Hindlimb muscle (tissue), 1 donor: ENCODE measurements around the gene PHF1. TPM values are rescaled to one million over a fixed set of nuclear protein-coding genes. Genes with fewer than 3 reads are reported as not detected.
A peak's percentile ranks its signal among the peaks of the same experiment; 100 is the strongest.
"Not testable (repeated sequence)": the region's sequence is repeated elsewhere in the genome, so short reads cannot be mapped to it uniquely, and the experiment has no call there.

Experiments
- DNase-seq: peaks from one replicate; pipeline ENCODE4 v3.0.0-alpha.2; 2013
- polyA plus RNA-seq: library from polyadenylated mRNA; unstranded; fragments of 120-200 nt; gene quantifications from one replicate; pipeline ENCODE4 v1.2.1, GENCODE V29; 2013; ENCODE audit not compliant: insufficient read length

The PHF1 gene
- 46.7 TPM for polyA plus RNA-seq

DNA sequence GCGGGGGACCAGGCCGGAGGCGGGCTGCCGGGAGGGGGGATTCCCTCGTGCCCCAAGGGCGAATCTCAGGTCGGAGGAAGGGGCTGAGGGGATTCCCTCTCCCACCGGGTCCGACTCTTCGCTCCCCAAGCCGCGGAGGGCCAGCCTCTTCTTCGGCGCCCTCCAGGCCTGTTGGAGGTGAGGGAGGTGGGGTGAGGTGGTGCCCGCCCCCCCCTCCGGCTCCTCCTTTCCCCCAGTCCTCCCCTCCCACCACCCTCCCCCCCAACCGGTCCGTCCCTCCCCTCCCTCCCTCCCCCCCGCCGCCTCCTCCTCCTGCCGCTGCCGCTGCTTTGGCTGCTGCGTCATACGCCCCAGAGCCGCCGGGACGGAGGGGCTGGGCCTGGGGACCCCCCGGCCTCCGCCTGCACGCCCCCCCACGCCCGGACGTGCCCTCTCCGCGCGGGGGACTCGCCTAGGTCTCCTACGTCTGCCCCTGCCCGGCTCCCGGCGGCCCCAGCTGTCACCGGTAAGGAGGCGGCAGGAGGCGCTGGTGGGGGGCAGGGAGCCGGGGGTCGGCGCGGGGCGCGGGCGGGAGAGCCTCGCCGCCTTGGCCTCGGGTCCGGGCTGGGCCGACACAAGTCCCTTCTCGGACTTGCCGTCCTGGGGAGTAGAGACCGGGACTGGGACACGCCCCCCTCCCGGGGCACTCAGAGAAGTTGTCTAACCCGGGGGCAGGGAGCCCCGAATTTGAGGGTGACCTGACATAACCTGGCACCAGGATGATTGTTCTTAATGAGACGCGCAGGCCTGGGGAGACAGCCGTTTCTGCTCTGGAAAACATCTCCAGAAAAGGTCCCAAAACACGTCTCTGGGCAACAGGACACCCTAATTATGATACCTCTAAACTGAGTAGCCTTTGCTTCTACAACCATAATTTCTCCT is at the start of gene PHF1:
TSS of gene PHF1 (plus strand) at position 304 of the 921 bp plus-strand sequence. CDS start 1,250 bp downstream, outside the sequence.
- no peak for DNase-seq

DNA sequence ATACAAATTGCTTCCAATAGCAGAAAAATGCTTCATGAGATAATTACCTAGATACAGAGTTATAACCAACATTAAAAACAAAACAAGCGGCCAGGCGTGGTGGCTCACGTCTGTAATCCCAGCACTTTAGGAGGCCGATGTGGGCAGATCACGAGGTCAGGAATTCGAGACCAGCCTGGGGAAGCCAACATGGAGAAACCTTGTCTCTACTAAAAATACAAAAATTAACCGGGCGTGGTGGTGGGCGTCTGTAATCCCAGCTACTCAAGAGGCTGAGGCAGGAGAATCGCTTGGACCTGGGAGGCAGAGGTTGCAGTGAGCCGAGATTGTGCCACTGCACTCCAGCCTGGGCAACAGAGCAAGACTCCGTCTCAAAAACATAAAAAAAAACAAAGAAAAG is 47.3 kb upstream of the PHF1 start:
- not testable (repeated sequence) for DNase-seq

DNA sequence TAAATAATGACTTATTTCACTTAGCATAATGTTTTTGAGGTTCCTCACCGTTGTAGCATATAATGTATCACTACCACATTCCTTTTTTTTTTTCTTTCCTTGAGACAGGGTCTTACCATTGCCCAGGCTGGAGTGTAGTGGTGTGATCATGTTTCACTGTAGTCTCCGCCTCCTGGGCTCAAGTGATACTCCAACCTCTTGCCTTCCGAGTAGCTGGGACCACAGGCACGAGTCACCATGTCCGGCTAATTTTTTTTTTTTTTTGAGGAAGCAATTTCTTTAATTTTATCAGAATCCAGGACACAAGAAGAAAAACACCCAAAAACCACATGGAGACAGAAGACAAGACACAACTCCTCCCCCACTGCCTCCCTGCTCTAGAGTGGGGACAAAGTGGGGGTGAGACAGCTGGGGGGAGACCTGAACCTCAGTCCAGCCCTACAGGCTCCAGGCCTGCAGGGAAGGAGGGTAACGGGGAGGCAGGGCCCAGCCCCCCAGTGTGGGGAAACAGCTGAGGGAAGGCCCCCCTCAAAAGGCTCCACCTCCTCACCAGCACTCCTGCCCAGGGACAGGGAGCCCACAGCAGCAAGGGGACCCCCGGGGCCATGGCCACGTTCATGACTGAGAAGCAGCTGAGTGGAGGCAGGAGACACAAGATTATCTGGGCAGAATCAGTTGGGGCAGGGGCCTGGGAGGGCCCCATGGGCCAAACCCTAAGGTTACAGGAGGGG is 46.2 kb upstream of the PHF1 start:
- not testable (repeated sequence) for DNase-seq

DNA sequence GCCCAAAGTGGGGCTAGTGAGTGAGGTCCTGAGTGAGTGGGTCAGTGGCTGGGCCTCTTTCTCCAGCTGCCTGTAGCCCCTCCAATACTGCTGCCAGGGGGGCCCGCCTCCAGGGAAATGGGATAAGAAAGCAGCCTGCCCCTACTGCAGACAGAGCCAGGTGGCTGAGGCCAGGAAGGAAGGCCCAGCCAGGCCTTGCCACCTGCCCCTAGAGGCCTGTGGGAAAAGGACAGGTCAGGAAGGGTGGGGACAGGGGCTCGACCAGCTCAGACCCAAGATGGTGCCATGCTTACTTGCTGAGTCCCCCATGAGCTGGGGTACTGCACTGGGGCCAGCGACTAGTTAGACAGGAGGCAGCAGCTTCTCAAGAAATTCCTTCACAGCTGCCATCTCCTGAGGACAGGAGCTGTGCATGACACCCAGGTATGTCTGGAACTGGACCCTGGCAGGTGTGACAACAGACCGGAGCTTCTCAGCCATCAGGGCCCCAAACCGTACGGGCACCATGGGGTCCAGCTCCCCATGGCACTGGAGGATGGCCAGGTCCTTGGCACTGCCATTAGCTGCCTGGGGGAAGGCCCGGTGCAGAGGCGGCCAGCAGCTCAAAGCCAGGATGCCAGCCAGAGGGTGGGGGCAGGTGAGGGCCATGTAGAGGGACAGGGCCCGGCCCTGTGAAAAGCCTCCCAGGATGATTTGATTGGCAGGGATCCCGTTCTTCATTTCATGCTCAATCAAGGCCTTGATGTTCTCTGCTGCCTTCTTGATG is 45.4 kb upstream of the PHF1 start:
- DNase-seq, result not testable (repeated sequence)

DNA sequence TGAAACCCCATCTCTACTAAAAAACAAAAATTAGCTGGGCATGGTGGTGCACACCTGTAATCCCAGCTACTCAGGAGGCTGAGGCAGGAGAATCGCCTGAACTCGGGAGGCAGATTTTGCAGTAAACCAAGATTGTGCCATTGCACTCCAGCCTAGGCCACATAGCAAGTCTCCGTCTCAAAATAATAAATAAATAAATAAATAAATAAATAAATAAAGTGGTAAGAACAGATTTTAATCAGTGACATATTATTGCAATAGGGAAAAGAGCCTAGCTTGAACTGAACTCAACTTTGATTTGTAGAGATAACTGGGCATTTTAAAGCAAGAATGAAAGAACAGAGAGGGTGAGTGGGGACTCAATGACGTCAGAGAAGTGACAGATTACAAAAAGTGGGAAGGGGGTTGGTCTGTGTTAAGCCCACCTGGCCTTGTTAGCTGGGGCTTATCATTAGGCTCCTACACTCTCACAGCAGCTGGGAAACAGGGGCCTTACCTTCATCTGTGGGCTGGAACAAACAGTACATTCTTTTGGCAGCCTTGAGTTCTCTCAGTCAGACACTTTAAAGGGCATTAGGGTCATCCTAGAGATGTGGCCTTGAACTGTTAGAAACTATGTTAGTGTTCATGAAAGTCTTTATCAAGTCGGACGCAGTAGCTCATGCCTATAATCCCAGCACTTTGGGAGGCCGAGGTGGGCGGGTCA is 43.7 kb upstream of the PHF1 start:
- DNase-seq, result no peak

DNA sequence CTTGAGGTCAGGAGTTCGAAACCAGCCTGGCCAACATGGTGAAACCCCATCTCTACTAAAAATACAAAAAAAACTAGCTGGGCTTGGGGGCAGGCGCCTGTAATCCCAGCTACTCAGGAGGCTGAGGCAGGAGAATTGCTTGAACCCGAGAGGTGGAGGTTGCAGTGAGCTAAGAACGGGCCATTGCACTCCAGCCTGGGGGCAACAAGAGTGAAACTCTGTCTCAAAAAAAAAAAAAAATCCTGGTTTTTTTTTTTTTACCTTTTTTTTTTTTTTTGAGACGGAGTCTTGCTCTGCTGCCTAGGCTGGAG is 43.1 kb upstream of the PHF1 start:
- not testable (repeated sequence) for DNase-seq

DNA sequence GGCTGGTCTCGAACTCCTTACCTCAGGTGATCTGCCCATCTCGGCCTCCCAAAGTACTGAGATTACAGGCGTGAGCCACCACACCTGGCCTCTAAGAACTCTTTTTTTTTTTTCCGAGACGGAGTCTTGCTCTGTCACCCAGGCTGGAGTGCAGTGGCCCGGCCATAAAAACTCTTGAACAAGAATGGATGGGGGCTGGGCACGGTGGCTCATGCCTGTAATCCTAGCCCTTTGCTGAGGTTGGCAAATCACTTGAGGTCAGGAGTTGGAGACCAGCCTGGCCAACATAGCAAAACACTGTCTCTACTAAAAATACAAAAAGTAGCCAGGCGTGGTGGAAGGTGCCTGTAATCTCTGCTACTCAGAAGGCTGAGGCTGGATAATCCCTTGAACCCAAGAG is 38.9 kb upstream of the PHF1 start:
- not testable (repeated sequence) for DNase-seq

DNA sequence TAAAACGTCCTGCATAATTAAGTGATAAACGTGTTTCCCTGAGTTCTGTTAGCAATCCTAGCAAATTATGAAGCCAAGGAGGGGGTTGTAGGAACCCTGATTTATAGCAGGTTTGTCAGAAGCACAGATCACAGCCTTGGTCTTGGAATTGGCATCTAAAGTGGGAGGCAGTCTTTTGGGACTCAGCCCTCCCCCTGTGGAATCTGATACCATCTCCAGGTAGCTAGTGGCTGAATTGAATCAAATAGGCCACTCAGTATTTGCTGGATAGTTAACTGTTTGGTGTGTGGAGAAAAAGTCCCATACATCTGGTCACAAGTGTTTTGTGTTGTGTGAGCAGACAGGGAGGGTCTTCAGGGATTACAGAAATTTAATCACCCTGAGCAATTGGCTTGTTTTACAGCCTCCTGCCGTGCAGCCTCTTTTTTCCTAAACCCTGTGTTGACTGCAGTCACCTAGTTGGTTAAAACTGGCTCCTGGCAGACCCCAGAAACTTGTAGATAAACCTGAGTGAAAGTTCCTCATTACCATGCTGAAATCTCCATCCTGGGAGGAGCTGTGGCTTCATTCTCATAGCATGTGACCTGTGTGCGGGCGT is 38.2 kb upstream of the PHF1 start:
- no peak for DNase-seq

DNA sequence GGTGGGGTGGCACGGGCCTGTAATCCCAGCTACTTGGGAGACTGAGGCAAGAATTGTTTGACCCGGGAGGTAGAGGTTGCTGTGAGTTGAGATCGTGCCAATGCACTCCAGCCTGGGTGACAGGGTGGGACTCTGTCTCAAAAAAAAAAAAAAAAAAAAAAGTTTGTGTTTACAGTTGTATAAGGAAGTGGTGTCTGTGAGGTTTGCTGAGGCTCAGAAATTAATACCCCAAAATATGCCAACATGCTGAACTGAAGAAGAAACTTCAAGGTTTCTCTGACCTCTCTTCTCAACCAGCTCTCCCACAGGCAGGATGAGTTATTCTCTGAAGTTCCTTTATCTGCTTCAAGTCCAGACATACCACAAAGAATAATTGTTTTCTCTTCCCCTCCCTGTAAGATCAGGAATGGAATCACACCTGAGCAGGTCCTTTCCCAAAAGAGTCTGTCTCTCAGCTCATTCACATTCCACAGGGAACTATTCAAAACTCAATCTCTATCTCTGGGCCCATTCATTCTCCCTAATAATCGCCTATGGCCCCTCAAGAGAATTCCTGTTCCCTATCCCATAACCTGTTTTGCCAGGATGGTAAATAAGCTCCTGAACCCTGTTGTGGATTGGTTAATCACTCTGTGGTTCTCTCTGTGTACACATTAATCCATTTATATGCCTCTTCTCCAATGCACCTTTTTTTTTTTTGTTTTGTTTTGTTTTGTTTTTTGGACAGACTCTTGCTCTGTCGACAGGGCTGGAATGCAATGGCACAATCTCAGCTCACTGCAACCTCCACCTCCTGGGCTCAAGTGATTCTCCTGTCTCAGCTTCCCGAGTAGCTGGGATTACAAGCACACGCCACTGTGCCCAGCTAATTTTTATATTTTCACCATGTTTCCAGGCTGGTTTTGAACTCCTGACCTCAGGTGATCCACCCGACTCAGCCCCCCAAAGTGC is 36.6 kb upstream of the PHF1 start:
- DNase-seq, result no peak

DNA sequence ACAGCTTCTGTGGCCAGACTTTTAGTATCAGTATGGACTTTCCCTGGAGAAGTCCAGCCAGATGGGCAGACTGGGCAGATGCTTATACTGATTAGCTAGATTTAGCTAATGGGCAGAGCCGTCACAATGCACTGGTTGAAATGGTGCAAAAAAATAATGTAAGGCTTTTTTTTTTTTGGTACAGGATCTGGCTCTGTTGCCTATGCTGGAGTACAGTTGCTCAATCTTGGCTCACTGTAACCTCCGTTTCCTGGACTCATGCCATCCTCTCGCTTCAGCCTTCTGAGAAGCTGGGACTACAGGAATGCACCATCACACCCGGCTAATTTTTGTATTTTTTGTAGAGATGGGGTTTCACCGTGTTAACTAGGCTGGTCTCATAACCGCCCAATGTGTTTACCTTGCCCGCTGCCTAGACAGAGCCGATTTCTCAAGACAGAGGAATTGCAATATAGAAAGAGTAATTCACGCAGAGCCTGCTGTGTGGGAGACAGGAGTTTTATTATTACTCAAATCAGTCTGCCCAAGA is 35.6 kb upstream of the PHF1 start:
- DNase-seq, result peak; percentile 89

DNA sequence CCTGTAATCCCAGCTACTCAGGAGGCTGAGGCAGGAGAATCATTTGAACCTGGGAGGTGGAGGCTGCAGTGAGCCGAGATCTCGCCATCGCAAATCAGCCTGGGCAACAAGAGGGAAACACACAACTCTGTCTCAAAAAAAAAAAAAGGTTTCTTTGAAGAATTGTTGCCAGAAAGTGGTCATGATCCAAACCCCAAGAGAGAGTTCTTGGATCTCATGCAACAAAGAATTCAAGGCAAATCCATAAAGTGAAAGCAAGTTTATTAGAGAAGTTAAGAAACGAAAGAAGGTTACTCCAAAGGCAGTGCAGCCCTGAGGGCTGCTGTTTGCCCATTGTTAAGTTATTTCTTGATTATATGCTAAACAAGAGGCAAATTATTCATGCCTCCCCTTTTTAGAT is 33.6 kb upstream of the PHF1 start:
- peak; percentile 34 for DNase-seq

DNA sequence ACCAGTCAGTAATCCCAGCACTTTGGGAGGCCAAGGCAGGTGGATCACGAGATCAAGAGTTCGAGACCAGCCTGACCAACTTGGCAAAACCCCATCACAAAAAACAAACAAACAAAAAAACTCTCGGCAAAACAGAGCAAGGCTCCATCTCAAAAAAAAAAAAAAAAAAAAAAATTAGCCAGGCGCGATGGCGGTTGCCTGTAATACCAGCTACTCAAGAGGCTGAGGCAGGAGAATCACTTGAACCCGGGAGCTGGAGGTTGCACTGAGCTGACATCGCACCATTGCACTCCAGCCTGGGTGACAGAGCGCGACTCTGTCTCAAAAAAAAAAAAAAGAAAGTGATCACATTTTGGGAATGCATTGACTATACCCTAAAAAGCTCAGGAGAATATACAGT is 31.6 kb upstream of the PHF1 start:
- not testable (repeated sequence) for DNase-seq

DNA sequence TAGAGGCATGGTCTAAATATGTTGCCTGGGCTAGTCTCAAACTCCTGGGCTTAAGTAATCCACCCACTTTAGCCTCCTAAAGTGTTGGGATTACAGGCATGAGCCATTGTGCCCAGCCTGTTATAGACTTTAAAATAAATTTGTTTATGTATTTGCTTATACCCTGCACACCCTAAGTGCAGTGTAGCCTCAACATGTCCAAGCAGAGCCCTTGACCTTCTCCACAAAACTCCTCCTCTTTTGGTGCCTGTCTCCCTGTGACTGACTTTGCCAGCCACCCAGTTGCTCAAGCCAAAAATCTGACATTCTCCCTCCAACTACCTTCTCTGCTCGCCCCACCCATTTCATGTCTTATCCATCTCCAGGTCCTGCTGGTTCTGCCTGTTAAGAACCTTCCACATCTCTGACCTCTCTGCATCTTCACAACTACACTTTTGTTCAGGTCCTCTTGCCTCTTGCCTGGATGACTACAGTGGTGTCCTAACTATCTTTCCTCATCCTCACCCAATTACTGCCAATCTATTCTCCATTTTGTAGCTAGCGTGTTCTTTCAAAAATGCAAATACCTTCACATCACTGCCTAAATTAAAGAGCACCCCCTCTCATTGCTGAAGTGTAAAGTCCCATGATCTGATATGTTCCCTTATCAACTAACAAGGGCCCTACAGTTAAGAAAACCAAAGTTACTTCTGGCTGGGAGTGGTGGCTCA is 30.4 kb upstream of the PHF1 start:
- no peak for DNase-seq

DNA sequence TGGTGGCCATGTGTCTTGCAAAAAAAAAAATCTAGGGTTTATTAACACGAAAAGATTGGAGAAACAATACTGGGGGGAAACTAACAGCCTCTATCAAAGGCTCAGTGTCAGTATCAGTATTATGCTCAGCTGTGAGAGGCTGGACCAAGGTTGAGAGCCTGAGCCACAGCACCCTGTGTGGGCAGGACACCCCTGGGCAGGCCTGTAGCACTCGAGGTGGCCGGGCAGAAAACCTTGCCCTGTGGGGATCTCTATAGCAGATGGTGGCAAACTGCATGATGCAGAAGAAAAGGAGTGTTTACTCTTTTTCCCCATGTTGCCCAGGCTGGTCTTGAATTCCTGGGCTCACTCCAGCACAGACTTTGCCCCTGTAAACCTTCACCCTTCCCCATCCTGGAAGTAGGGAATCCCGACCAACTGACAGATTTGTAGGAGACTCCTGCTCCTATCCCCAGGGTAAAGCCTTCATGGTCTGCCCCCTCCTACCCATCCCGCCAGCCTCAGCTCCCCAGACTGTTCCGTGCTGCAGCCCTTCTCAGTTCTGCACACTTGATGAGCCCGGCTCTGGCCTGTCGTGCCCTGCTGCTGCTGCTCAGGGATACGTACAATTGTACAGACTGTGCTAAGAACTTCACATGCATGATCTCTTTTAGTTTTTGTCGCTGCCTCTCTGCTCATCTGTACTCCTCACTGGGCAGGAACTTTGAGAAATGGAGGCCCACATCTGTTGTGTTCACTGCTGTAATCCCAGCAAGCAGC is 27.2 kb upstream of the PHF1 start:
- DNase-seq, result no peak

DNA sequence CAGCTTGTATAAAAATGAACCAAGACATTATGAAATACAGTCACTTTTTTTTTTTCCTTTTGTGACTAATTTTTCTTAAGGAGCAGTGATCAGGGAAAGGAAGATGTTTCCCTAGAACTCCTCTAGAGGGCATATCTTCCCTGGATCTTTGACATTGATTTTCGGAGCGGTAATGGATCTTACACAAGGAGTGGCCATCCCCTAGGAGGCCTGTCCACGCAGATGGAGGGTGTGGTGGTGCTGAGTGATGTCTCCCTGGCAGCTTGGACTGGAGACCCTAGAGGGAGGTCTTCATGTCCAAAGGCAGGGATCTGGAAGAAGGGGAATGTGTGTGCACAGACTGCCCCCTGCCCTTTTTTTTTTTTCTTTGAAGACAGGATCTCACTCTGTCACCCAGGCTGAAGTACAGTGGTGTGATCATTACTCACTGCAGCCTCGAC is 26.2 kb upstream of the PHF1 start:
- no peak for DNase-seq

DNA sequence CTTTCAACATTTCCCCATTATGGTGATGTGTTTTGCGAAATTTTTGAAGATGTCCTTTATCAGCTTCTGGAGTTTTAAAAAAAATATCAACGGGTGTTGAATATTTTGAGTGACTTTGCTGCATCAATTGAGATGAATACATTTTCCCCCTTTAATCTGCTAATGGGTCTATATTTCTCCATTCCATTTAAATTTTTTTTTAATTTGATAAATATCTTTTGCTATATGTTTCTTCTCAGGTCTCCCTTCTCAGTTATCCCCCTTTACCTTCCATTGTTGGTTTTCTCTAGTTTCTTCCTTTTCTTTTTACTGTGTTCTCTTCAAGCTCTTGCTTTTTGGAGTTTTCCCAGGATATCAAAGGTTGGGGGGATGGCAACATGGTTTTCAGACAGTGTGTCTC is 20.6 kb upstream of the PHF1 start:
- DNase-seq, result no peak

DNA sequence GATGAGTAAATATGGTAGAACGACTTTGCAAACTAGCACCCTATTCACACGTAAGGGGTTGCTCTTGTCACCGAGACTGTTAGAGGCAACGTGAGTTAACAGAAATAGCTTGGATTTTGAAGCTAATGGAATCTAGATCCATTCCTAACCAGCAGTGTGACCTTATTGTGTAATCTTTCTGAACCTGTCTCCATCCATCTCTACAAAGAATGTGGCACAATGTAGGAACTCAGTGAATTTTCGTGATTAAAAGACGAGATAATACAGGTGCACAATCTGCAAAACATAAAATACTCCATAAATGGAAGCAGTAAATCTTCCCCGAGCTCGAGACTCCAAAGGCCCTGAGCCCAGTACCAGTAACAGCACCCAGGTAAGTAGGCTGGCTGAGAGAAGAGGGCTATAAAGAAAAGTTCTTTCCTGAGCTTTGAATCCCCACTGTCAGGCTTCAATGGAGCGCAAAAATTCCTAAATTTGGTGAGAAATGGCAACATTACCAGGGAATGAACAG is 20.0 kb upstream of the PHF1 start:
- DNase-seq, result no peak

DNA sequence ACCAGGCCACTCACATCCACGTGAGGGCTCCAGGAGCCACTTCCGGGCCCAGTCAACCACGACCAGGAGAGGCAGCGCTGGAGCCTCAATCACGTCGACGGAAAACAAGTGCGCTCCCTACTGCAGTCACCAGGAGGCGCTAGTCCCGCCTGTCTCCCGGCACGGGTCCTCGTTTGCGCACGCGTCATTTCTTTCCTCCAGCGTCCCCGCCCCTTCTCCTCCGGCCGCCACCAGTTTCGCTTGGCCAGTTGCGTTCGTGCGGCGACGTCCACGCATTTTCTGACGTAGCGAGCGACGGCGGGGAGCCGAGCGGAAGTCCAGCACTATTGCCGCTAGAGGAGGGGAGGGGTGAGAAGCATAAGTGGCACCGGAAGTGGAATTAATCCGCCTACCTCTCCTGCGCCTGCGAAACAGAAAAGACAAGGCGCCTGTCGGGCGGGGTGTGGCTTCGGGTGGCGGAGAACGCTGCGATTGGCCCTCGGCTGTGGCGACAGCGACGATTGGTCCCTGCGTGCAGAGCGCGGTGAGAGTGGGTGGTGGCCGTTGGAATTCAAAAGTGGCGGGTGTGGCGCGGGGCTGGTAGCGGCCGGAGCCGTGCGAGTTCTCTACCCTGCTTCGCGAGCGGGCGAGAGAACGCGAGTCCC is 19.4 kb upstream of the PHF1 start, which contains the start of gene KIFC1:
TSS of gene KIFC1 (plus strand) at position 546 of the 644 bp plus-strand sequence. CDS start 163 bp downstream, outside the sequence.
- DNase-seq, result peak; percentile 99
